22Rv1 (cell line): ENCODE data around the gene OTOF.

Experiments
- CTCF ChIP-seq: fragments of 450-650 bp; IDR thresholded peaks from 2 replicates; pipeline ENCODE4 v1.5.1; 2017; ENCODE audit warnings: mild to moderate bottlenecking
- ZFX ChIP-seq: fragments of 450-650 bp; IDR thresholded peaks from 2 replicates; pipeline ENCODE4 v1.6.1; 2017; ENCODE audit warnings: antibody characterized with exemption, borderline replicate concordance

- TF ChIP-seq CTCF: no peak
- TF ChIP-seq ZFX: no peak
These were observed 47.9 kb downstream of the OTOF start for GRCh38 chr2:26429779-26430578.
